ENCODE results near the gene C2orf72.

The C2orf72 gene

GRCh38 chr2:231094736-231095346 is 57.5 kb downstream of the C2orf72 start:
- peaks cover 5% of the 10 kb centered on the region; the same call in 1 of the 2 replicates for H3K9me3 ChIP-seq (ENCODE audit: insufficient read depth, low read depth, low read length)
- H3K9me2 ChIP-seq (replicated peaks; ENCODE audit: low read depth, low read length): no peaks in the 10 kb centered on the region
- TF ChIP-seq CTCF (conservative IDR thresholded peaks at IDR 0.05; ENCODE audit: low read length) (no peak), EZH2phosphoT487 (IDR thresholded peaks at IDR 0.05; ENCODE audit: borderline replicate concordance) (no peak)
- H3K4me2 ChIP-seq (ENCODE audit: low read depth, low read length, poor library complexity, severe bottlenecking): no peak overlapping the region
- no peaks in the 10 kb centered on the region for H3K27me3 ChIP-seq (ENCODE audit: insufficient read depth, low read length, poor library complexity, severe bottlenecking)
- peaks cover 4% of the 10 kb centered on the region for H4K20me1 ChIP-seq (ENCODE audit: insufficient read depth, low read length, poor library complexity, severe bottlenecking)
- H3K36me3 ChIP-seq (ENCODE audit: insufficient read depth, low read length): peaks cover 38% of the 10 kb centered on the region; the same call in 1 of the 2 replicates
- H3K4me3 ChIP-seq (ENCODE audit: low read length, poor library complexity, severe bottlenecking): no peak overlapping the region
- no peak overlapping the region for H3K9ac ChIP-seq (ENCODE audit: low read depth, low read length, poor library complexity, severe bottlenecking)
- no peaks in the 10 kb centered on the region for H3F3A ChIP-seq (ENCODE audit: low read depth)
- H3K79me2 ChIP-seq (ENCODE audit: insufficient read depth, low read length): no peaks in the 10 kb centered on the region
- no peak overlapping the region for H2AFZ ChIP-seq (ENCODE audit: low read length)
- H3K4me1 ChIP-seq (ENCODE audit: insufficient read depth, low read length, poor library complexity, severe bottlenecking): no peaks in the 10 kb centered on the region
